ENCODE measurements around the gene ATG4A.

The ATG4A gene

DNA sequence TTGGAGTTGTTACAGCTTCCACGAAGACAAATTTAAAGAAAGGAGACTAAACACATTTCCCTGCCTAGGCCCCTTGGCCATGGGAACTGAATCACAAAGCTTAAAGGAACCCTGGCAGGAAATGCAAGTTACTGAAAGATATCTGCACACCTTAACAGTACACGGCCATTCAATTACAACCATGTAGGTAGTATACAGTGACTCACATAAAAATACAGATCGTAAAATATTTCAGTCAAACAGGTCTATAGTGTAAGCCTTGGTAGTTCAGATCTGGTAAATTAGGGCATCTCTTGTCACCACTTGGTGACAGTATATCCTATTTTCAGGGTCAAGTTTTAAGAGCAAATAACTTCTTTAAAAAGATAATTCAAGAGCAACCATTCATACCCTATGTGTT, 112.0 kb downstream of the ATG4A start:
- Histone ChIP-seq H3K27ac (ENCODE audit: low read depth, low read length, poor library complexity, severe bottlenecking) (no peak overlapping the region), H3K9me3 (ENCODE audit: low read length) (no peaks in the 10 kb centered on the region), H3K4me1 (ENCODE audit: insufficient read depth, low read length, severe bottlenecking) (no peaks in the 10 kb centered on the region), H3K79me2 (ENCODE audit: insufficient read depth, low read length) (no peaks in the 10 kb centered on the region), H3K9ac (ENCODE audit: low read length) (no peak overlapping the region), H3K4me2 (ENCODE audit: low read length) (no peak overlapping the region), H3F3A (ENCODE audit: insufficient read depth, low read length) (no peaks in the 10 kb centered on the region), H2AFZ (ENCODE audit: low read length) (no peak overlapping the region), H3K36me3 (ENCODE audit: insufficient read depth, low read length) (no peaks in the 10 kb centered on the region), H3K4me3 (ENCODE audit: low read depth, low read length, poor library complexity, severe bottlenecking) (no peak overlapping the region), H3K9me2 (ENCODE audit: low read depth, low read length) (no peaks in the 10 kb centered on the region), H3K27me3 (ENCODE audit: insufficient read depth, low read length) (no peaks in the 10 kb centered on the region), H4K20me1 (ENCODE audit: insufficient read depth, low read length) (no peaks in the 10 kb centered on the region)
- TF ChIP-seq EZH2 (IDR thresholded peaks at IDR 0.05; ENCODE audit: borderline replicate concordance, low read length): no peak
- TF ChIP-seq, protein P1, sequence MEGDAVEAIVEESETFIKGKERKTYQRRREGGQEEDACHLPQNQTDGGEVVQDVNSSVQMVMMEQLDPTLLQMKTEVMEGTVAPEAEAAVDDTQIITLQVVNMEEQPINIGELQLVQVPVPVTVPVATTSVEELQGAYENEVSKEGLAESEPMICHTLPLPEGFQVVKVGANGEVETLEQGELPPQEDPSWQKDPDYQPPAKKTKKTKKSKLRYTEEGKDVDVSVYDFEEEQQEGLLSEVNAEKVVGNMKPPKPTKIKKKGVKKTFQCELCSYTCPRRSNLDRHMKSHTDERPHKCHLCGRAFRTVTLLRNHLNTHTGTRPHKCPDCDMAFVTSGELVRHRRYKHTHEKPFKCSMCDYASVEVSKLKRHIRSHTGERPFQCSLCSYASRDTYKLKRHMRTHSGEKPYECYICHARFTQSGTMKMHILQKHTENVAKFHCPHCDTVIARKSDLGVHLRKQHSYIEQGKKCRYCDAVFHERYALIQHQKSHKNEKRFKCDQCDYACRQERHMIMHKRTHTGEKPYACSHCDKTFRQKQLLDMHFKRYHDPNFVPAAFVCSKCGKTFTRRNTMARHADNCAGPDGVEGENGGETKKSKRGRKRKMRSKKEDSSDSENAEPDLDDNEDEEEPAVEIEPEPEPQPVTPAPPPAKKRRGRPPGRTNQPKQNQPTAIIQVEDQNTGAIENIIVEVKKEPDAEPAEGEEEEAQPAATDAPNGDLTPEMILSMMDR (IDR thresholded peaks at IDR 0.05; ENCODE audit: low read length): no peak
